ENCODE results near the gene RDH13.

- TF ChIP-seq, protein P1, sequence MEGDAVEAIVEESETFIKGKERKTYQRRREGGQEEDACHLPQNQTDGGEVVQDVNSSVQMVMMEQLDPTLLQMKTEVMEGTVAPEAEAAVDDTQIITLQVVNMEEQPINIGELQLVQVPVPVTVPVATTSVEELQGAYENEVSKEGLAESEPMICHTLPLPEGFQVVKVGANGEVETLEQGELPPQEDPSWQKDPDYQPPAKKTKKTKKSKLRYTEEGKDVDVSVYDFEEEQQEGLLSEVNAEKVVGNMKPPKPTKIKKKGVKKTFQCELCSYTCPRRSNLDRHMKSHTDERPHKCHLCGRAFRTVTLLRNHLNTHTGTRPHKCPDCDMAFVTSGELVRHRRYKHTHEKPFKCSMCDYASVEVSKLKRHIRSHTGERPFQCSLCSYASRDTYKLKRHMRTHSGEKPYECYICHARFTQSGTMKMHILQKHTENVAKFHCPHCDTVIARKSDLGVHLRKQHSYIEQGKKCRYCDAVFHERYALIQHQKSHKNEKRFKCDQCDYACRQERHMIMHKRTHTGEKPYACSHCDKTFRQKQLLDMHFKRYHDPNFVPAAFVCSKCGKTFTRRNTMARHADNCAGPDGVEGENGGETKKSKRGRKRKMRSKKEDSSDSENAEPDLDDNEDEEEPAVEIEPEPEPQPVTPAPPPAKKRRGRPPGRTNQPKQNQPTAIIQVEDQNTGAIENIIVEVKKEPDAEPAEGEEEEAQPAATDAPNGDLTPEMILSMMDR (IDR thresholded peaks at IDR 0.05 in 8 of 11, conservative IDR thresholded peaks at IDR 0.05 in 3 of 11) = no peak
- TF ChIP-seq POLR2AphosphoS5 (IDR thresholded peaks at IDR 0.05) = no peak
- TF ChIP-seq POLR2A (IDR thresholded peaks at IDR 0.05) = no peak
Measured at GRCh38 chr19:55085923-55086715, 23.2 kb upstream of the RDH13 start.
